IMR-90 (cell line): ENCODE results near the gene CAPZA2. TPM values are rescaled to one million over a fixed set of nuclear protein-coding genes. Genes with fewer than 3 reads are reported as not detected.

Source experiments
- ATAC-seq: fragments of 200-7000 bp; cut with Tn5 transposase; 2 replicates; pipeline ENCODE4 v1.9.1; 2020; ENCODE audit warnings: low read depth, mild to moderate bottlenecking, moderate library complexity
- BruUV-seq: library from RNA; stranded (reverse); fragments of 400-500 nt; replicated peaks from 2 replicates; lab custom pipeline; 2021; lab: Mats Ljungman, UMichigan
- CTCF ChIA-PET: fragments of 300-600 bp; formaldehyde crosslinking; extraction: SDS; loops from one replicate; lab custom pipeline; 2021; ENCODE audit warnings: antibody characterized with exemption; lab: Yijun Ruan, JAX
- POLR2A ChIA-PET: fragments of 300-600 bp; sonication (Branson Sonifier 250); formaldehyde crosslinking; loops from one replicate; lab custom pipeline; 2022; ENCODE audit warnings: antibody characterized with exemption; ENCODE audit not compliant: unreplicated experiment; lab: Charles Lee
- DNase-seq: peaks from one replicate; pipeline ENCODE4 v3.0.0; 2013
- H2AFZ ChIP-seq: replicated peaks from 2 replicates; pipeline ENCODE3; 2013; ENCODE audit warnings: low read length, mild to moderate bottlenecking; ENCODE audit not compliant: poor library complexity
- H2AK5ac ChIP-seq: 2 replicates; pipeline ENCODE4 v1.6.1; 2013; ENCODE audit warnings: low read depth, low read length, inconsistent platforms
- H2AK9ac ChIP-seq: replicated peaks from 2 replicates; pipeline ENCODE3; 2013; ENCODE audit warnings: mild to moderate bottlenecking, low read depth, low read length, moderate library complexity; ENCODE audit not compliant: poor library complexity
- H2BK120ac ChIP-seq: 2 replicates; pipeline ENCODE4 v1.6.1; 2013; ENCODE audit warnings: low read depth, low read length, inconsistent platforms
- H2BK15ac ChIP-seq: 3 replicates; pipeline ENCODE4 v1.6.1; 2013; ENCODE audit warnings: low read depth, low read length, inconsistent platforms
- H2BK20ac ChIP-seq: 2 replicates; pipeline ENCODE4 v1.6.1; 2013; ENCODE audit warnings: low read depth, mild to moderate bottlenecking, inconsistent platforms, low read length, moderate library complexity
- H2BK5ac ChIP-seq: 2 replicates; pipeline ENCODE4 v1.6.1; 2013; ENCODE audit warnings: mild to moderate bottlenecking, low read depth, low read length, inconsistent platforms; ENCODE audit not compliant: poor library complexity, severe bottlenecking
- H3K14ac ChIP-seq: replicated peaks from 2 replicates; pipeline ENCODE4 v1.6.1; 2013; ENCODE audit warnings: low read depth, low read length, inconsistent platforms
- H3K18ac ChIP-seq: 2 replicates; pipeline ENCODE4 v1.6.1; 2013; ENCODE audit warnings: low read depth, low read length, control low read depth
- H3K23ac ChIP-seq: 2 replicates; pipeline ENCODE4 v1.6.1; 2013; ENCODE audit warnings: low read depth, low read length, inconsistent platforms
- H3K27ac ChIP-seq: 2 replicates; pipeline ENCODE4 v1.5.1; 2013; ENCODE audit warnings: mild to moderate bottlenecking, control low read depth, low read length; ENCODE audit not compliant: insufficient read depth
- H3K27me3 ChIP-seq: 2 replicates; pipeline ENCODE4 v1.6.1; 2013; ENCODE audit warnings: low read length; ENCODE audit not compliant: control insufficient read depth, insufficient read depth
- H3K36me3 ChIP-seq: 2 replicates; pipeline ENCODE4 v1.6.1; 2013; ENCODE audit warnings: low read length, mixed read lengths; ENCODE audit not compliant: control insufficient read depth, insufficient read depth
- H3K4ac ChIP-seq: 2 replicates; pipeline ENCODE4 v1.6.1; 2013; ENCODE audit warnings: low read depth, low read length, inconsistent platforms
- H3K4me1 ChIP-seq: 2 replicates; pipeline ENCODE4 v1.6.1; 2013; ENCODE audit warnings: low read length, mixed read lengths; ENCODE audit not compliant: control insufficient read depth, insufficient read depth
- H3K4me2 ChIP-seq: 2 replicates; pipeline ENCODE4 v1.6.1; 2013; ENCODE audit warnings: low read depth, mild to moderate bottlenecking, control low read depth, low read length, moderate library complexity
- H3K4me3 ChIP-seq: 2 replicates; pipeline ENCODE4 v1.5.1; 2013; ENCODE audit warnings: low read depth, mild to moderate bottlenecking, control low read depth, low read length, moderate library complexity; ENCODE audit not compliant: insufficient read depth
- H3K56ac ChIP-seq: 2 replicates; pipeline ENCODE4 v1.6.1; 2013; ENCODE audit warnings: low read length, inconsistent platforms; ENCODE audit not compliant: insufficient read depth; ENCODE audit errors: extremely low read depth
- H3K79me1 ChIP-seq, 2 experiments: 2 replicates each; pipeline ENCODE4 v1.6.1; 2013; ENCODE audit warnings: low read length in 2 of 2, inconsistent platforms in 1 of 2, low read depth in 1 of 2
- H3K9ac ChIP-seq: 2 replicates; pipeline ENCODE4 v1.6.1; 2013; ENCODE audit warnings: low read depth, low read length, control low read depth
- H3K9me1 ChIP-seq: 2 replicates; pipeline ENCODE4 v1.6.1; 2013; ENCODE audit warnings: low read length, inconsistent platforms; ENCODE audit not compliant: insufficient read depth
- H3K9me3 ChIP-seq: 2 replicates; pipeline ENCODE4 v1.6.1; 2013; ENCODE audit warnings: low read length; ENCODE audit not compliant: control insufficient read depth, insufficient read depth
- H4K20me1 ChIP-seq: 2 replicates; pipeline ENCODE4 v1.6.1; 2013; ENCODE audit warnings: low read length, inconsistent platforms; ENCODE audit not compliant: insufficient read depth
- H4K5ac ChIP-seq: 2 replicates; pipeline ENCODE4 v1.6.1; 2013; ENCODE audit warnings: mild to moderate bottlenecking, low read depth, low read length, control low read depth
- H4K8ac ChIP-seq, 2 experiments: 2 replicates each; pipeline ENCODE4 v1.6.1; 2013; ENCODE audit warnings: low read depth in 2 of 2, low read length in 2 of 2, control low read depth in 1 of 2, inconsistent platforms in 1 of 2
- H4K91ac ChIP-seq: 2 replicates; pipeline ENCODE4 v1.6.1; 2013; ENCODE audit warnings: low read depth, low read length, inconsistent platforms; ENCODE audit not compliant: insufficient read depth
- BHLHE40 ChIP-seq: fragments of 150-350 bp; IDR thresholded peaks from 2 replicates; pipeline ENCODE4 v1.6.1; 2016; ENCODE audit warnings: mild to moderate bottlenecking, low read depth, low read length
- CEBPB ChIP-seq: IDR thresholded peaks from 2 replicates; pipeline ENCODE4 v1.6.1; 2012; ENCODE audit warnings: low read depth, low read length, improper control_type of control experiment
- CHD1 ChIP-seq: IDR thresholded peaks from 2 replicates; pipeline ENCODE4 v1.6.1; 2012; ENCODE audit warnings: low read depth, low read length, improper control_type of control experiment
- MAFK ChIP-seq: IDR thresholded peaks from 2 replicates; pipeline ENCODE4 v1.6.1; 2012; ENCODE audit warnings: low read depth, low read length, improper control_type of control experiment
- MXI1 ChIP-seq: IDR thresholded peaks from 2 replicates; pipeline ENCODE4 v1.6.1; 2012; ENCODE audit warnings: low read depth, mild to moderate bottlenecking, low read length, moderate library complexity, borderline replicate concordance
- NFE2L2 ChIP-seq: fragments of 150-350 bp; IDR thresholded peaks from 2 replicates; pipeline ENCODE4 v1.6.1; 2016; ENCODE audit warnings: low read depth, mild to moderate bottlenecking, low read length
- POLR2A ChIP-seq: IDR thresholded peaks from 2 replicates; pipeline ENCODE4 v1.6.1; 2012; ENCODE audit warnings: mild to moderate bottlenecking, low read depth, low read length
- RAD21 ChIP-seq: IDR thresholded peaks from 2 replicates; pipeline ENCODE4 v1.6.1; 2012; ENCODE audit warnings: low read length, improper control_type of control experiment
- RFX5 ChIP-seq: IDR thresholded peaks from 2 replicates; pipeline ENCODE4 v1.8.0; 2012; ENCODE audit warnings: low read depth, mild to moderate bottlenecking, low read length, moderate library complexity
- USF2 ChIP-seq: fragments of 150-350 bp; IDR thresholded peaks from 2 replicates; pipeline ENCODE4 v1.6.1; 2017; ENCODE audit warnings: mild to moderate bottlenecking, antibody characterized with exemption, low read length, low read depth
- WGBS, 2 experiments: methylation state at CpG; one replicate each; pipeline versions ENCODE4 v1.1.5 to v1.1.7; 2013; ENCODE audit warnings: missing lambda C conversion rate in 2 of 2; ENCODE audit not compliant: insufficient read length in 1 of 2; ENCODE audit errors: extremely low coverage in 2 of 2; 5-methylcytosine and 5-hydroxymethylcytosine counted together
- dilution Hi-C: fragments of 300-500 bp; cut with HindIII; formaldehyde crosslinking; loops from one replicate; pipeline ENCODE4 v1.14.3; 2018; ENCODE audit warnings: low sequenced_read_pairs; ENCODE audit not compliant: unreplicated experiment
- in situ Hi-C: fragments of 300-500 bp; cut with MboI; formaldehyde crosslinking; loops from 3 replicates; pipeline ENCODE4 v1.14.3; 2019; ENCODE audit warnings: low sequenced_read_pairs, inconsistent platforms, mixed read lengths
- intact Hi-C: fragments of 100-400 bp; cut with micrococcal nuclease; formaldehyde crosslinking; loops from 2 replicates; pipeline ENCODE4 v1.10.0; 2022
- polyA plus RNA-seq, 3 experiments: library from polyadenylated mRNA; depleted of rRNA; stranded (reverse); fragments of >200 nt; gene quantifications; 2 replicates each; pipeline ENCODE4 v1.2.3, GENCODE V29; 2012; ENCODE audit warnings: low replicate concordance in 1 of 3
- total RNA-seq: library from RNA; depleted of rRNA; stranded (reverse); fragments of >200 nt; gene quantifications from 2 replicates; pipeline ENCODE4 v1.2.3, GENCODE V29; 2012

The CAPZA2 gene
- total and polyA plus RNA-seq, 2 of the 4 experiments (the other 2 are of a cell fraction), result 66.6 to 133 TPM

DNA sequence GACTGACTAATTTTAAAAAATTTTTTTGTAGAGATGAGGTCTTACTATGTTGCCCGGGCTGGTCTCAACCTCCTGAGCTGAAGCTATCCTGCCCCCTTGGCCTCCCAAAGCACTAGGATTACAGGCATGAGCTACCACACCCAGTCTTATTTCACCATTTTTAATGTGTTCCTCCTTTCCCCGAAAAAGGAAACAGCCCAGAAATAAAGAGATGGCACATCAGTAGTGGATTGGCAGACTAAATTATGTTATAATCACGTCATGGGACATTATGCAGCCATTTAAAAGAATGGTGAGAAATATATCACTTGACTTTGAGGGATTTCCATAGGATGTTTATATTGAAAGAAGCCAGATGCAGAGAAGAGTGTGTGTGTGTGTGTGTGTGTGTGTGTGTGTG, 40.5 kb downstream of the CAPZA2 start:
- H3K9ac ChIP-seq, result no peak overlapping the region
- WGBS, 2 experiments, result 100% methylated on average over 1 of the region's 3 CpGs; no CpG with 5 or more reads in 1 of the 2 experiments
- POLR2A ChIA-PET, result no interaction called here
- H3K4me3 ChIP-seq, result no peak overlapping the region
- H3K23ac ChIP-seq, result no peak overlapping the region
- intact Hi-C loops (no loop called here), in situ Hi-C loops (no loop called here), dilution Hi-C loops (no loop called here)
- H3K36me3 ChIP-seq, result peaks cover 7% of the 10 kb centered on the region
- H3K27ac ChIP-seq, result no peak overlapping the region
- H3K14ac ChIP-seq, result no peak overlapping the region
- H2AFZ ChIP-seq, result no peak overlapping the region
- no peaks in the 10 kb centered on the region for H3K9me3 ChIP-seq
- peaks cover 13 to 32% of the 10 kb centered on the region in 2 experiments for H3K79me1 ChIP-seq
- H2AK9ac ChIP-seq, result no peak overlapping the region
- H2BK5ac ChIP-seq, result no peak overlapping the region
- H2AK5ac ChIP-seq, result no peak overlapping the region
- no peaks in the 10 kb centered on the region for H3K4me1 ChIP-seq
- CTCF ChIA-PET, result interaction anchor here (1.0 kb wide), 1 partner anchor 39 kb away, joined by 3 read pairs; no protein-coding TSS in a partner anchor
- no TSS peak for BruUV-seq
- no peak overlapping the region for H3K56ac ChIP-seq
- H3K9me1 ChIP-seq, result peaks cover 2% of the 10 kb centered on the region; the same call in 1 of the 2 replicates
- no peak overlapping the region for H4K8ac ChIP-seq
- ATAC-seq (no peak), DNase-seq (no peak)
- H2BK15ac ChIP-seq, result no peak overlapping the region
- no peak overlapping the region for H4K5ac ChIP-seq
- H4K91ac ChIP-seq, result no peak overlapping the region
- H2BK20ac ChIP-seq, result no peak overlapping the region
- TF ChIP-seq CEBPB (no peak), USF2 (no peak), POLR2A (no peak), MAFK (no peak), MXI1 (no peak), BHLHE40 (no peak), RFX5 (no peak), NFE2L2 (no peak), CHD1 (no peak), RAD21 (no peak)
- 0 out of 2 replicates have a peak, but pooled peaks cover 3% of the 10 kb centered on the region for H4K20me1 ChIP-seq
- H3K4me2 ChIP-seq, result no peak overlapping the region
- H3K4ac ChIP-seq, result no peak overlapping the region
- H3K18ac ChIP-seq, result no peak overlapping the region
- H2BK120ac ChIP-seq, result no peak overlapping the region
- no peaks in the 10 kb centered on the region for H3K27me3 ChIP-seq
